Left lung (tissue), 10 donors: ENCODE measurements around the gene GMDS. TPM values are rescaled to one million over a fixed set of nuclear protein-coding genes. Genes with fewer than 3 reads are reported as not detected.

Source experiments
- ATAC-seq: fragments of 200-7000 bp; cut with Tn5 transposase; one replicate; pipeline ENCODE4 v1.9.1; 2020; ENCODE audit warnings: moderate library complexity
- DNase-seq, 4 donors: peaks; one replicate each; pipeline ENCODE4 v3.0.0-alpha.2; 2013 to 2020
- H3K27ac ChIP-seq, 2 donors: fragments of 200-600 bp; sonication (generic) in 1 of 2; one replicate each; pipeline versions ENCODE4 v1.5.0 to v1.8.0; 2020 to 2021
- H3K27me3 ChIP-seq, 2 donors: fragments of 200-600 bp; sonication (generic) in 1 of 2; one replicate each; pipeline versions ENCODE4 v1.5.0 to v1.8.0; 2020 to 2021
- H3K36me3 ChIP-seq, 2 donors: fragments of 200-600 bp; sonication (generic) in 1 of 2; one replicate each; pipeline versions ENCODE4 v1.5.0 to v1.8.0; 2020 to 2021
- H3K4me1 ChIP-seq, 2 donors: fragments of 200-600 bp; one replicate each; pipeline ENCODE4 v1.8.0; 2021
- H3K4me3 ChIP-seq, 2 donors: fragments of 200-600 bp; sonication (generic) in 1 of 2; one replicate each; pipeline versions ENCODE4 v1.5.0 to v1.8.0; 2020 to 2021; ENCODE audit warnings: mild to moderate bottlenecking in 1 of 2
- H3K9me3 ChIP-seq, 2 donors: fragments of 200-600 bp; sonication (generic) in 1 of 2; one replicate each; pipeline versions ENCODE4 v1.5.0 to v1.8.0; 2020 to 2021
- intact Hi-C, 2 donors: fragments of 100-400 bp; cut with DNase I; formaldehyde crosslinking; loops; one replicate each; pipeline versions ENCODE4 v1.11.2 to v1.14.2; 2022
- polyA plus RNA-seq, 6 donors: library from polyadenylated mRNA; unstranded; fragments of 120-200 nt; gene quantifications; one replicate each; pipeline ENCODE4 v1.2.1, GENCODE V29; 2013; ENCODE audit not compliant: insufficient read length in 6 of 6
- total RNA-seq, 2 donors: library from RNA; stranded (reverse); fragmentation: NEBNext Ultra II Directional; extraction: Animal tissue kit (Norgen Biotek cat#: 25700); gene quantifications; one replicate each; pipeline ENCODE4 v1.2.1, GENCODE V29; 2021
- TF ChIP-seq, protein P1 (sequence below), 2 donors: fragments of 200-600 bp; sonication (generic) in 1 of 2; IDR thresholded peaks; one replicate each; pipeline versions ENCODE4 v1.5.0 to v1.8.0; 2021; ENCODE audit warnings: antibody characterized with exemption in 2 of 2
- donor health status: DM: no; HTN: yes; CAD: no.
- donor health status: DM: no; HTN: no; CAD: no.

The GMDS gene
- total and polyA plus RNA-seq, 8 donors = 16.5 to 25.4 (median 21.2) TPM

- no peak for ATAC-seq
Observed at GRCh38 chr6:1747003-1747402, 498.4 kb downstream of the GMDS start.

DNA sequence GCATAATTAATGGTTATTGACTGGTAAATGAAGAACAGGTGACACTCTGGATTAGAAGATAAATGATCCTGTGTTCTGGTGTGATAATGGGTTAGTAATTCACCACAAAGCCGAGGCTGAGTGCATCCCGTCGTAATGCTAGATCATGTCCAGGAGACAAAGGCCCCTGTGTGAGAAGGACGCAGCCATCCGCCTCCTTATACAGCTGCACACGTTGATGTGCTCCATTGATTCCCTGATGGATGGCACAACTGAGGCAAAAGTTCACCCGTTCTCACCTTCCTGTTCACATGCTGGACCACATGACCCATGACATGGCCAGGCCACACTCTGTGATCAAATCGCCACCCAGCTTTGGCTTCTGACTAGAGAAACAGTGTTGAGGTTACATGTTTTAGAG is 499.6 kb downstream of the GMDS start:
- no peaks in the 10 kb centered on the region for H3K9me3 ChIP-seq
- H3K27me3 ChIP-seq = no peaks in the 10 kb centered on the region
- TF ChIP-seq, protein P1, sequence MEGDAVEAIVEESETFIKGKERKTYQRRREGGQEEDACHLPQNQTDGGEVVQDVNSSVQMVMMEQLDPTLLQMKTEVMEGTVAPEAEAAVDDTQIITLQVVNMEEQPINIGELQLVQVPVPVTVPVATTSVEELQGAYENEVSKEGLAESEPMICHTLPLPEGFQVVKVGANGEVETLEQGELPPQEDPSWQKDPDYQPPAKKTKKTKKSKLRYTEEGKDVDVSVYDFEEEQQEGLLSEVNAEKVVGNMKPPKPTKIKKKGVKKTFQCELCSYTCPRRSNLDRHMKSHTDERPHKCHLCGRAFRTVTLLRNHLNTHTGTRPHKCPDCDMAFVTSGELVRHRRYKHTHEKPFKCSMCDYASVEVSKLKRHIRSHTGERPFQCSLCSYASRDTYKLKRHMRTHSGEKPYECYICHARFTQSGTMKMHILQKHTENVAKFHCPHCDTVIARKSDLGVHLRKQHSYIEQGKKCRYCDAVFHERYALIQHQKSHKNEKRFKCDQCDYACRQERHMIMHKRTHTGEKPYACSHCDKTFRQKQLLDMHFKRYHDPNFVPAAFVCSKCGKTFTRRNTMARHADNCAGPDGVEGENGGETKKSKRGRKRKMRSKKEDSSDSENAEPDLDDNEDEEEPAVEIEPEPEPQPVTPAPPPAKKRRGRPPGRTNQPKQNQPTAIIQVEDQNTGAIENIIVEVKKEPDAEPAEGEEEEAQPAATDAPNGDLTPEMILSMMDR (IDR thresholded peaks at IDR 0.05) = no peak
- no peak for DNase-seq
- no peak overlapping the region for H3K4me3 ChIP-seq
- intact Hi-C loops = no loop called here
- no peak for ATAC-seq
- H3K36me3 ChIP-seq = no peaks in the 10 kb centered on the region
- H3K4me1 ChIP-seq = no peaks in the 10 kb centered on the region
- H3K27ac ChIP-seq = no peak overlapping the region

More at GRCh38 chr6:1747003-1747402, 498.4 kb downstream of the GMDS start:
- no peak for DNase-seq
- H3K4me1 ChIP-seq = no peaks in the 10 kb centered on the region
- intact Hi-C loops = no loop called here
- no peaks in the 10 kb centered on the region for H3K27me3 ChIP-seq
- H3K27ac ChIP-seq = no peak overlapping the region
- no peak overlapping the region for H3K4me3 ChIP-seq
- TF ChIP-seq, protein P1 (IDR thresholded peaks at IDR 0.05) = no peak
- no peaks in the 10 kb centered on the region for H3K36me3 ChIP-seq
- no peaks in the 10 kb centered on the region for H3K9me3 ChIP-seq

- intact Hi-C loops = no loop called here
Observed at GRCh38 chr6:1744543-1744942, 500.9 kb downstream of the GMDS start.

GRCh38 chr6:1739680-1740079 is 505.7 kb downstream of the GMDS start:
- H3K27ac ChIP-seq = no peak overlapping the region
- intact Hi-C loops = no loop called here
- no peaks in the 10 kb centered on the region for H3K9me3 ChIP-seq
- H3K4me3 ChIP-seq = no peak overlapping the region
- H3K4me1 ChIP-seq = no peaks in the 10 kb centered on the region
- TF ChIP-seq, protein P1 (IDR thresholded peaks at IDR 0.05) = no peak
- no peaks in the 10 kb centered on the region for H3K36me3 ChIP-seq
- H3K27me3 ChIP-seq = no peaks in the 10 kb centered on the region
- no peak for DNase-seq
- ATAC-seq = no peak

More at GRCh38 chr6:1744543-1744942, 500.9 kb downstream of the GMDS start:
- ATAC-seq (no peak), DNase-seq (peak in 1 of 4 donors; percentile 53)
- no peaks in the 10 kb centered on the region for H3K9me3 ChIP-seq
- H3K4me1 ChIP-seq = no peaks in the 10 kb centered on the region
- H3K4me3 ChIP-seq = no peak overlapping the region
- no peak overlapping the region for H3K27ac ChIP-seq
- no peaks in the 10 kb centered on the region for H3K27me3 ChIP-seq
- TF ChIP-seq, protein P1 (IDR thresholded peaks at IDR 0.05) = no peak
- no peaks in the 10 kb centered on the region for H3K36me3 ChIP-seq

DNA sequence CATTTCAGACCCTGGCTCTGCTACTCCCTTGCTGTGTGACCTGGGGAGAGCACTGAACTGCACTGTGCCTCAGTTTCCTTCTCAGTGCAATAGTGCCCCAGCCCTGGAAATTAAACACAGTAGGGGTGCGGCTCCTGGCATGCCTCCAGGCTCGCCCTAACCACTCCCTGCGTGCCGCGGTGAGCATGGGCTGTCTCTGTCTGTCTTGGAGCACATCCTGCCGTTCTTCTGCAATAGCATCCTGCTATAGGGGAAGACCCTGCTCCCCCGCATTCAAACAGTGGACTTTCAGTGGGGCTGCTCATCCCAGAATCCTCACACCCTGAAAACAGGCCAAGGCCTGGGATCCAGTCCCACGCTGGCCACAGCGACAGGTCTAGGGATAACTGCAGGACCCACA is 506.2 kb downstream of the GMDS start:
- H3K4me1 ChIP-seq = no peaks in the 10 kb centered on the region
- H3K36me3 ChIP-seq = no peaks in the 10 kb centered on the region
- DNase-seq (peak in 1 of 4 donors; percentile 24), ATAC-seq (no peak)
- no peaks in the 10 kb centered on the region for H3K9me3 ChIP-seq
- no peaks in the 10 kb centered on the region for H3K27me3 ChIP-seq
- H3K4me3 ChIP-seq = no peak overlapping the region
- intact Hi-C loops = no loop called here
- no peak overlapping the region for H3K27ac ChIP-seq
- TF ChIP-seq, protein P1 (IDR thresholded peaks at IDR 0.05) = no peak
